Measurements from ENCODE around the gene KIF2A.

KIF2A gene

DNA sequence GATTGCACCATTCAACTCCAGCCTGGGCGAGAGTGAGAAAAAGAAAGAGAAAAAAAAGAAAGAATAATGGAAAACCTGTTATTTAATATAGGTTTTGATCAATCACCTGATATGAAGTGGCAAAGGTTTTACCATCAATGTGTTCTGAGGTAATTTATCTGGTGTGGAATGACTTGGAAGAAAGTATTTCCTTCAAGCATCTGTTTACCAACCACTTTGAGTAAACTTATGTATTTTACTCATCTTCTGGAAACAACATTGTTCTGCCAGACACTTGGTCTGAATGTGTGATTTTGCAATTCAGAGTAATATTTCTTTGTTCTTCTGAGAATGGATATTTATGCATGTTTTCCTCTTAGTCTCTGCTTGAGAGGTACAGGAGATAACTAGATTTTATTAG, 24.3 kb downstream of the KIF2A start:
- Mint-ChIP-seq H3K36me3 (peaks cover 100% of the 10 kb centered on the region), H3K4me1 (peaks cover 82% of the 10 kb centered on the region), H3K4me3 (peak overlapping the region; percentile 55), H3K27ac (peak overlapping the region; percentile 90), H3K9me3 (no peaks in the 10 kb centered on the region)
- peak; percentile 63 for ATAC-seq
- DNase-seq (ENCODE audit: low spot score in 2 of 2) = no peak

DNA sequence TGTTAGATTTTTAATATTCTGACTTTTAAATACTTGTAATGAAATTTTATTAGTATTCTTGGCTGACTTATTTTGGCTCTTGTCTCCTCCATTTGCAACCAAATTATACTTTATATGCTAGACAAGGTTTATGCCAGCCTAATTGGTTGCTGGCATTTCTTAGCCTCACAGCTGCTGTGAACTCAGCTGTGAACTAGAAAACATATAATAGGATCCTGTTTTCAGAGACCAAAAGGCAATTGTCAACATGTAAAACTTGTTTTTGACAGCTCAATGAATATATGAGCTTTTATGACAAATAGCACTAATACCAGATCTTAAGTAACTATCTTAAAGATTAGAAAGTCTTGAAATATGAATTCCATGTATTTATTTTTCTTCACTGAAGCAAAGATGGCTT, 25.9 kb downstream of the KIF2A start:
- H3K9me3 Mint-ChIP-seq = no peaks in the 10 kb centered on the region
- H3K4me1 Mint-ChIP-seq = peaks cover 80% of the 10 kb centered on the region
- H3K27ac Mint-ChIP-seq = no peak overlapping the region
- no peak for ATAC-seq
- no peak for DNase-seq (ENCODE audit: low spot score in 2 of 2)
- no peak overlapping the region for H3K4me3 Mint-ChIP-seq
- peaks cover 100% of the 10 kb centered on the region for H3K36me3 Mint-ChIP-seq

DNA sequence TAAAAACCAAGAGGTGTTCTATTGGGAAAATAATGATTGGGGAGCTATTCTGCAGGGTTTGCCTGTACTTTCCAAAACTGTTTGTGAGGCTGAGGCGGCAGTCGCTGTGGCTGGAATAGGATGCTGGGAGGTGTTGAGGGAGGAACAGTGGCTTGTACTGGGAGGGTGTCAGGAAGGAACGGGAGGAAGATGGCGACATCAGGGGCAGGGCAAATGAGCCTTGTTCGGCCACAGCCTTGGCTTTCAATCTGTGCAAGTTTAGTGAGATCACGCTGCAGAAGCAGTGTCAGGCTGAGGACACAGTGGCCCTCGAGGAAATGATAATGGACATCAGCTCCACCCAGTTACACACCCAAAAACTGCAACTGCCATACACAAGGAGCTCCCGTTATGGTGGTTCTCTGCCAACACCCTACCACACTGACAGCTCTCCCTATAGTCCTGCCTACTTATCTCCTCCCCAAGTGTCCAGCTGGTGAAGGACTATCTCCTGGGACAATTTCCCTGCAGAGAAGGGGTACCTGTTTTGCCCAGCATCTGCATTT, 27.3 kb downstream of the KIF2A start:
- no peaks in the 10 kb centered on the region for H3K9me3 Mint-ChIP-seq
- H3K4me3 Mint-ChIP-seq = no peak overlapping the region
- ATAC-seq (peak; percentile 4), DNase-seq (ENCODE audit: low spot score in 2 of 2) (no peak)
- peaks cover 75% of the 10 kb centered on the region for H3K4me1 Mint-ChIP-seq
- H3K27ac Mint-ChIP-seq = peak overlapping the region; percentile 89
- peaks cover 100% of the 10 kb centered on the region for H3K36me3 Mint-ChIP-seq

DNA sequence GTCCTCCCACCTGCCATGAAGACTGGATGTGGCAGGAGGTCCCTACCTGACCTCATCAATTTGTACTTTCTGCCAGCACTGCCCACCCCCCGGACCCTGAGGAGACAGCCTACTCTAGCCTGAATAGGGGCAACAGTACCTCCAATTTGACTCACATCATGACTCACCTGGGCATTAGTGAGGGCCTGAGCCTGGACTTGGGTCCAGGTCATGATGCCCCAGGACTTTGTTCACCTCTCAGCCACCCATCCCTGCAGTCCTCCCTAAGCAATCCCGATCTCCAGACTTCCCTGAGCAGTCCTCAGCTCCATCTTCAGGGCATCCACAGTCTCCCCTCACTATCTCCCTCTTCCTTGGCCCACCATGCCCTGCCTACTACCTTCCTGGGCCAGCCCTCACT, 28.1 kb downstream of the KIF2A start:
- Mint-ChIP-seq H3K36me3 (peaks cover 100% of the 10 kb centered on the region), H3K27ac (peak overlapping the region; percentile 89), H3K4me1 (peaks cover 75% of the 10 kb centered on the region), H3K9me3 (no peaks in the 10 kb centered on the region), H3K4me3 (no peak overlapping the region)
- DNase-seq (ENCODE audit: low spot score in 2 of 2) (no peak), ATAC-seq (peak; percentile 29)

DNA sequence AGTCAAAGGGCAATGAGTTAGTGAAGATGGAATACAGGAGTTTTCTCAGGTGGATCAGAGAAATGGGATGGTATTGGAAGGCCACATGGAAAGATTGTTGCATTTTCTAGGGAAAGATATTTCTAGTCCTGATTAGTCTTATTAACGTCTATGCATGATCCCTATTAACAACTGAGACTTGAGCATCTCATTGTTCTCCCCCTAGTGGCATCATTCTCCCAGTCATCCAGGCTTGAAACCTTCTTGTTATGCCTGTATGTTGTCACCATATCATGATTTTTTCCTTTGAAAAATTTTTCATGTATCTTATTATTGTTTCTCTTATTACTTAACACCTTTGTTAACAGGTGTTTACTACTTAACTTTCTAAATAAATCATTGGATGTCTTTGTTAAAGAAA, 34.4 kb downstream of the KIF2A start:
- Mint-ChIP-seq H3K4me1 (peaks cover 77% of the 10 kb centered on the region), H3K4me3 (no peak overlapping the region), H3K27ac (no peak overlapping the region), H3K36me3 (peaks cover 92% of the 10 kb centered on the region), H3K9me3 (no peaks in the 10 kb centered on the region)
- DNase-seq (ENCODE audit: low spot score in 2 of 2) (no peak), ATAC-seq (no peak)

DNA sequence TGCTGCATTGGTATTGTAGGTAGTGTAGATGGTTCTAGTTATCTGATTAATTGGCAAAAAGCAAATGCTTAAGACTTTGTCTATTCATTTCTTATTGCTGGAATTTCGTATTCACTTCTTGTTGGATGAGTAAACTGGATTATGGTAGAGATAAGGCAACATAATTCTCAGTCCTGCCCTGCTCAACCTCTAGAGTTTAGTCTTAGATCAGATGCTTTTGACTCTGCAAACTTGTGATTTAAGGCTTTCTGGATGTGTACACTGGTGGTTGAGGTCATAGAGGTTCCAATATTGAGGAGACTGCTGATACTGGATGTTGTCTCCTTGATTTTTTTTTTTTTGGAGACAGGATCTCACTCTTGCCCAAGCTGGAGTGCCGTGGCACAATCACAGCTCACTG, 35.0 kb downstream of the KIF2A start:
- Mint-ChIP-seq H3K36me3 (peaks cover 92% of the 10 kb centered on the region), H3K4me1 (peaks cover 72% of the 10 kb centered on the region), H3K9me3 (no peaks in the 10 kb centered on the region), H3K27ac (peak overlapping the region; percentile 86), H3K4me3 (peak overlapping the region; percentile 67)
- DNase-seq (ENCODE audit: low spot score in 2 of 2) (no peak), ATAC-seq (peak; percentile 72)

DNA sequence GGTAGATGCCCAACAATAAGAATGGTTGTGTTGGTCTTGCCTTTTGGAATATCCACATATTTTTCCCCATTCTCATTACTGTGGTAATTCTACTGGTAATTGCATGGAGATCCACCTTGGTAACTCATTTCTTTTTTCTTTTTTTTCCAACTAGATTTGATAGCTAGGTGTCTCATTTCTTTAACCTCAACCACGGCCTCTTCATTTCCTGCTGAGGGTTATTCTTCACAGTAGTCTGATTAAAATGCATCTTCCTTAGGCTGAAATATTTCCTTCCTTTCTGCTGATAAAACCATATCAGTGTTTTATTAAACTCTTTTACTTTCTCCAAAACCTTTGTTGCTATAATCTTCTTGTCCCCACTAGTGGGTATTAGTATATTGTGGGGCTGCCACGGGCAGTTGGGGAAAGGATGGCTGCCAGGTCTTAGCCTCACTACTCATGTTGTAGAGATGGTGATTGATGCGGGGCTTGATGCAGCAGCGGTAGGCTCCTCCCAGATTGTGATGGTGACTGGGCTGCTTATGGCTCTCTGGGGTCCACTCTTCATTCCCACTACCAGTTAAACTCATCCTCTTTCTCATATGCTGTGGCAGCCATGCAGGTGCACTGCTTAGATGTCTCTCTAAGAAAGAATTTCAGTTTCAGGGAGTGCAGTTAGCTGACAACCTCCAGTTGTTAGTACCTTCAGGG, 35.9 kb downstream of the KIF2A start:
- DNase-seq (ENCODE audit: low spot score in 2 of 2) = peak in 1 of 2 donors; percentile 51
- Mint-ChIP-seq H3K27ac (peak overlapping the region; percentile 86), H3K36me3 (peaks cover 92% of the 10 kb centered on the region), H3K9me3 (no peaks in the 10 kb centered on the region), H3K4me1 (peaks cover 66% of the 10 kb centered on the region), H3K4me3 (peak overlapping the region; percentile 67)
- peak; percentile 79 for ATAC-seq

DNA sequence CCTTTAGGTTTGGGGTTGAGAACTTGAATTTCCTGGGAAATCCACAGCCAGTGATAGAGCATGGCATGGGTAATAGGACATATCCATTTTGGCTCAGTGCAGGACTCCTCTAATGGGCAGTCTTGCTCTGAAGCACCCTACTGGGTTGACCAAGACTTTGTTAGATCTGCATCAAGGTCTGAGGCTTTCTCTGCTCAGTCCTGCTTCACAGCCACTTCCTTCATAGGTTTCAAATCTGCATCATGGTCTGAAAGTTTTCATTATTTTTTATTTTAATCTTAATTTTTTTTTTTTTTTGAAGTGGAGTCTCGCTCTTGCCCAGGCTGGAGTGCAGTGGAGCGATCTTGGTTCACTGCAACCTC, 36.5 kb downstream of the KIF2A start:
- no peaks in the 10 kb centered on the region for H3K9me3 Mint-ChIP-seq
- peaks cover 68% of the 10 kb centered on the region for H3K4me1 Mint-ChIP-seq
- peaks cover 92% of the 10 kb centered on the region for H3K36me3 Mint-ChIP-seq
- H3K4me3 Mint-ChIP-seq = peak overlapping the region; percentile 67
- ATAC-seq (no peak), DNase-seq (ENCODE audit: low spot score in 2 of 2) (no peak)
- peak overlapping the region; percentile 86 for H3K27ac Mint-ChIP-seq

DNA sequence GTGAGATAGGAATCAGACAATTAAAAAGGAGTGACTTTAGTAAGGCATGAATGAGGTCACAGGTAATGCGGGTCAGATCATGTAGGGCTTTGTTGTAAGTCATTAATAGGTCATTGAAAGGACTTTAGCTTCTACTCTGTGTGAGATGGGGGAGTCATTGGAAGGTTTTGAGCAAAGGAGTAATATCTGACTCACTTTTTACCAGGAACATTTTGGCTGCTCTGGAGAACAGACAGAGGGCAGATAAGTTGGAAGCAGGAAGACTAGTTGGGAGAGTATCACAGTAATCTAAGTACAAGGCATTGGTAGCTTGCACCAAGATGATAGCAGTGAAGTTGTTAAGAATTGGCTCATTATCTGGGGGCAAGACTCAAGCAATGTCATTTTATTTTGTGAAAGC, 37.4 kb downstream of the KIF2A start:
- Mint-ChIP-seq H3K4me1 (peaks cover 59% of the 10 kb centered on the region), H3K27ac (peak overlapping the region; percentile 29), H3K9me3 (no peaks in the 10 kb centered on the region), H3K36me3 (peaks cover 92% of the 10 kb centered on the region), H3K4me3 (peak overlapping the region; percentile 26)
- DNase-seq (ENCODE audit: low spot score in 2 of 2) (no peak), ATAC-seq (no peak)

DNA sequence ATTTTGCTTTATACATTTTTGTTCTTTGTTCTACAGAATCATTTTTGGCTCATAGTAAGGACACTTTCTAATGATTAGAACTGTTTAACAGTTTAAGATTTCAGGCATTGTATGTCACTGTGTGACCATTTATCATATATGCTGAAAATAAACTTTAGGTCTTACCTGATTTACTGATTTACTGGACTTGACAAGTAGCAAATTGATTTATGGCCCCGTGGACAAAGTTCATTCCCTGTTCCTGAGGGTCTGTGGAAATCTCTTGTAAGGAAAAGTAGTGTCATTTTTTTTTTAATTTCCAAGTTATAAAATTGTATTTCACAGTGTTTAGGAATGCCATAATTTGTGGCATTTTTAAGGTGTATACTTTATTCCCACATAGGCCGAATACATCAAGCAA, 40.7 kb downstream of the KIF2A start:
- Mint-ChIP-seq H3K4me1 (peaks cover 41% of the 10 kb centered on the region), H3K9me3 (no peaks in the 10 kb centered on the region)

DNA sequence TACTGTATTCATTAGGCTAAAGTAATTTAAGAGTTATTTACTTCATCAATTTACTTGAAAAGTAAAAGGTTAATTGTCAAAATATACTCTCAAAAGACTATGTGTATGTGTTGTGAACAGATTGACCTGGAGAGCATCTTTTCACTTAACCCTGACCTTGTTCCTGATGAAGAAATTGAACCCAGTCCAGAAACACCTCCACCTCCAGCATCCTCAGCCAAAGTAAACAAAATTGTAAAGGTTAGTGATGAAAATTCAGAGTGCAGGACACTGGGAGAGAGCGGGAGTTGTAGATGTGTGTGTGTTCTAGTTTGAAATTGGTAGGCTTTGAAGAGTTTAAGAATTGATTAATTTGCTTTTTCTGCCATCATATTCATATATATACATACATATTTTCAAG, 41.9 kb downstream of the KIF2A start:
- H3K36me3 Mint-ChIP-seq = peaks cover 100% of the 10 kb centered on the region
- no peaks in the 10 kb centered on the region for H3K9me3 Mint-ChIP-seq
- H3K4me1 Mint-ChIP-seq = peaks cover 37% of the 10 kb centered on the region
- DNase-seq (ENCODE audit: low spot score in 2 of 2) (no peak), ATAC-seq (no peak)
- no peak overlapping the region for H3K4me3 Mint-ChIP-seq
- peak overlapping the region; percentile 85 for H3K27ac Mint-ChIP-seq

More for the DNA sequence above, 40.7 kb downstream of the KIF2A start:
- Mint-ChIP-seq H3K36me3 (peaks cover 100% of the 10 kb centered on the region), H3K27ac (peak overlapping the region; percentile 1), H3K4me3 (no peak overlapping the region)
- ATAC-seq (no peak), DNase-seq (ENCODE audit: low spot score in 2 of 2) (no peak)

DNA sequence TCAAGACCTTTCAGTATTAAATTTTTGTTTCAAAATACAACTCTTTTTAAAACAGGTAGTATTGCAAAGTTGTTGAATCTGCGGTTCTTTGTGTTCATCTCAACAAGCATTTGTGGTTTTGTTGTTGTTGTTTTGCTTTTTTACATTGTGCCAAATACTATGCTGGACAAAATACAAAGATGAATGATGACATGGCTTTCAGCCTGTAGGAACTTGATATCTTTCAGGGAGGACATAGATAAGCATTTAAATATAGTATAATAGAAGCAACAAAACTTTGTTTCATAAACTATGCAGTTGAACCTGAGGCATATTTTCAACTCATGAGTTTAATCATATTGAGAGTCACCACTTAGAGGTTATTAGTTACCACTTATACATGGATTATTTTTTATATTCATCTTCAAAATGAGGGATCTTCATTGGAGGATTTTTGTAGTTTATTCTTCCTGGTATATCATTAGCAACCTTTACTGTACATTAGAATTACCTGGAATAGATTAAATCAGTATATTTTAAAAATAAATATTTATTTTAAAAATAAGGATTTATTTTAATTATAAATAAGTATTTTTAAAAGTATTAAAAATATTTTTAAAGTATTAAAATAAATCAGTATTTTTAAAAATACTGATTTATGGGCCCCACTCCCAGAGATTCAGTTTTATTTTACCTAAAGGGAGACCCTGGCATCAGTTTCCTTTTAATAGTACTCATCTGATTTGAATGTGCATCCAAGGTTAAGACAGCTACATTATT, 42.9 kb downstream of the KIF2A start:
- Mint-ChIP-seq H3K27ac (peak overlapping the region; percentile 85), H3K4me1 (peaks cover 30% of the 10 kb centered on the region), H3K4me3 (no peak overlapping the region), H3K9me3 (no peaks in the 10 kb centered on the region), H3K36me3 (peaks cover 100% of the 10 kb centered on the region)
- ATAC-seq (no peak), DNase-seq (ENCODE audit: low spot score in 2 of 2) (no peak)

DNA sequence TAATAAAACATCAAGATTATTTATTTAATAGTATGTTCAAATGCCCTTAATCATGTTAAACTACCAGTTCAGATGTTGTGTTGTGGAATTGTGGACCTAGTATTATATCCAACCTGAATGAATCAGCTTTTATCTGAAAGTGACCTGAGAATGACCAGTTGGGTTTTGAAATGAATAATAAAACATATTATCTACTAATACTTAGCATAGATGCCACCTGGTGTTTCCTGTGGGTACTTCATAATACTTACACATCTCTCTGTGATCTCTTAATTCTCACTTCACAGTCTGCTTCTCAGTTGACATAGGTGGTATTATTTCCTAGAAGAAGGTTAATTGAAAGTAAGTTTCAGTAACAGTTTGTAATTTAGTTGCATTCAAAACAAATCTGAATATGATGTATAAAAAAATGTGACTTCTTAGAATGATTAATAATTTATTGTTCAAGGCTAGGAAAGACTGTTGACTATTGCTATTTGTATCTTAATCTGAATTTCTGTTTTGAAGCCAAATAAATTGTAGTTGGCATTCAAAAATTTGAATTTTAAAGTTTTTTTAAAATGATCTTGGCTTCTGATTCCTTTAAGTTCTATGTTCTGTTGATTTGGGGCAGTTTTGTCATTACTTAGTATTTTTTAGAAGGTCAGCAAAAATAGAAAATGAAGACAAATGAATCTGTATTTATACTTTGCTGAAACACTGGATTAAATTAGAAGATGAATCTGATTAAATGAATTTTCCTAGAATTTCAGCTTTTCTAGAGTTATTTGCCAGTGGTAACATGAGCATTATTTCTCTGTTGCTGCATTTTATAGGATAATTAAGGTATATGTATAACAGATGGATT, 48.2 kb downstream of the KIF2A start:
- Mint-ChIP-seq H3K9me3 (no peaks in the 10 kb centered on the region), H3K36me3 (peaks cover 100% of the 10 kb centered on the region), H3K27ac (peak overlapping the region; percentile 34), H3K4me1 (peaks cover 15% of the 10 kb centered on the region), H3K4me3 (no peak overlapping the region)
- DNase-seq (ENCODE audit: low spot score in 2 of 2) (no peak), ATAC-seq (peak; percentile 90)

DNA sequence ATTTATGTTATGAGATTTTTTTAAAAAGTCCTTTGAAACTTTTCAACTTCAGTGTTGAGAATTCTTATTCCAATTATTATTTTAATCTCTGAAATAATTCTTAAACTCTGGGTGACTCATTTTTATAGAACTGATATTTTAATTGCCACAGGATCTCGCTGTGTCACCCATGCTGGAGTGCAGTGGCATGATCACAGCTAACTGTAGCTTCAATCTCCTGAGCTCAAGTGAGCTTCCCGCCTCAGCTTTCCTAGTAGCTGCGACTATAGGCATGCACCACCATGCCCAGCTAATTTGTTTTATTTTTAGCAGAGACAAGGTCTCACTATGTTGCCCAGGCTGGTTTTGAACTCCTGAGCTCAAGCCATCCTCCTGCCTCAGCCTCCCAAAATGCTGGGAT, 56.7 kb downstream of the KIF2A start:
- no peak overlapping the region for H3K4me3 Mint-ChIP-seq
- ATAC-seq = no peak

DNA sequence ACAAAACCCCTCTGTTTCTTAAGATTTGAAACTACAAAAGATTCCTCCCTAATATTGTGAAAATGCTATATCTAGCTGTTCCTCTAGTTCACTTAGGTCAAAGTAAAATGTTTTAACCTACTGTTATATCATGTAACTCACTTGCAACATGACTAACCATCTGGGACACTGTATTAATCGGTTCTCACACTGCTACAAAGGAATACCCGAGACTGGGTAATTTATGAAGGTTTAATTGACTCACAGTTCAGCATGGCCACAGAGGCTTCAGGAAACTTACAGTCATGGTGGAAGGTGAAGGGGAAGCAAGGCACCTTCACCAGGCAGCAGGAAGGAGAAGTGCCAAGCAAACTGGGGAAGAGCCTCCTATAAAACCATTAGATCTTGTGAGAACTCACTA, 63.0 kb downstream of the KIF2A start:
- no peak overlapping the region for H3K4me3 Mint-ChIP-seq
- ATAC-seq = peak; percentile 77
- peak overlapping the region; percentile 67 for H3K27ac Mint-ChIP-seq
- no peaks in the 10 kb centered on the region for H3K9me3 Mint-ChIP-seq
- peaks cover 100% of the 10 kb centered on the region for H3K36me3 Mint-ChIP-seq
- DNase-seq (ENCODE audit: low spot score in 2 of 2) = no peak
- peaks cover 12% of the 10 kb centered on the region for H3K4me1 Mint-ChIP-seq

More for the DNA sequence above, 56.7 kb downstream of the KIF2A start:
- H3K36me3 Mint-ChIP-seq = peaks cover 100% of the 10 kb centered on the region
- no peaks in the 10 kb centered on the region for H3K9me3 Mint-ChIP-seq
- H3K4me1 Mint-ChIP-seq = no peaks in the 10 kb centered on the region
- DNase-seq (ENCODE audit: low spot score in 2 of 2) = no peak
- H3K27ac Mint-ChIP-seq = no peak overlapping the region
